HG03439 (cell line): Measurements from ENCODE around the gene C5orf47.

Experiments
- ATAC-seq: cut with Tn5 transposase; IDR thresholded peaks from one replicate; pipeline ENCODE4 v1.9.1; 2021; ENCODE audit warnings: mild to moderate bottlenecking, moderate library complexity; ENCODE audit not compliant: unreplicated experiment

The C5orf47 gene, protein sequence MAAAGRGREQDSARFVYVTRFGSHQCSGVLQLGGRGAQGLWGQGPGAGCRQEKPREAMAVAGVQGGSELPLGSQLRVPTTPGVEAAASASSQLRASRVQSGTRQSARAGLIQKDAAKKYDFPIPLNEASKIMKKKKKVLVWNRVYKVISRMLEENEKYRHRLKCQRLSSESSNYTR

DNA sequence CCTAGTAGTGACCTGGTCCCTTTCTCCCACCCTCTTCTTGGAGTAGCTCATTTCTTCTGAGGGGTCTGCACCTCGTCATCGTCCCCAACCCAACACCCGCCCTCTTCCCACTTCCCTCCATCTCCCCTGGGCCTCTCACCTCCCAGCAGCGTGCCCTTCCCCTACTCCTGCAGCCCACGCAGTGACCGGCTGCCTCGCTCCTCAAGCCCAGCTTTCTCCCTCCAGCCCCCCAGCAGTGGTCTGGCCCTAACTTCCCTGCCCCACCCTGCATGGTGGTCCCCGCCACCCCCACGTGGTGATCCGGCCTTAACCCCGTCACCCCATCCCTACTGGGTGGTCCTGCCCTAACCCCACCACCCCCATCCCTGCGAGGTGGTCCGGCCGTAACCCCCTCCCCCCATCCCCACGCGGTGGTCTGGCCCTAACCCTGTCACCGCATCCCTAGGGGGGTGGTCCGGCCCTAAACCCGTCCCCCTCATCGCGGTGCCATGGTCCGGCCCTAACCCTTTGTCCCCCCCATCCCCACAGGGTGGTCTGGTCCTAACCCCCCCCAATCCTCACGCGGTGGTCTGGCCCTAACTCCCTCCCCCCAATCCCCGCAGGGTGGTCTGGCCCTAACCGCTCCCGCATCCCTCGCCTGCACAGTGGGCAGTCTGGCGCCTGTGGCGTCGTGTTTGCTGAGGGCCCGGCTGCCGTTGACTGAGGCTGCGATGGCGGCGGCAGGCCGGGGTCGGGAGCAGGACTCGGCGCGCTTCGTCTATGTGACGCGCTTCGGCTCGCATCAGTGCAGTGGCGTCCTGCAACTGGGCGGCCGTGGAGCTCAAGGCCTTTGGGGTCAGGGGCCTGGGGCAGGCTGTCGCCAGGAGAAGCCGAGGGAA, at the start of gene C5orf47:
C5orf47 (plus strand) TSS at position 617 of the 878 bp plus-strand sequence; CDS start at position 711, 94 bp downstream.
- no peak for ATAC-seq

DNA sequence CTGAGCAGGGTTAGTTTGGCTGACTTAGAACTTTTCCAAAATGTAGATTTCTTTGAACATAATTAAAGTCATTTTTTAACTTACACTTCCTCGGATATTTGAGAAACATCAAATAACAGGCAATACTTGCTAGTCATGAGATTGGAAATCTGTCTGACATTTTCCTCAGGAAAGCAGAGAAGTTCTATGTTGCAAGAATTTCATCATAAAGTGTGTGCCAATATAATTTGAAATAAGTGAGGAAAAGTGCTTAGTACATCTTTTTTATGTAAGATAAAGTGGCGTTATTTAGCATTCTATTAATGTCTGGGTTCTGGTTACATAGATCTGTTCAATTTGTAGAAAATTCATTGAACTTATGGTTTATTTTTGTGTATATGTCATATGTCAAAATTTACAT, 48.7 kb upstream of the C5orf47 start:
- no peak for ATAC-seq

DNA sequence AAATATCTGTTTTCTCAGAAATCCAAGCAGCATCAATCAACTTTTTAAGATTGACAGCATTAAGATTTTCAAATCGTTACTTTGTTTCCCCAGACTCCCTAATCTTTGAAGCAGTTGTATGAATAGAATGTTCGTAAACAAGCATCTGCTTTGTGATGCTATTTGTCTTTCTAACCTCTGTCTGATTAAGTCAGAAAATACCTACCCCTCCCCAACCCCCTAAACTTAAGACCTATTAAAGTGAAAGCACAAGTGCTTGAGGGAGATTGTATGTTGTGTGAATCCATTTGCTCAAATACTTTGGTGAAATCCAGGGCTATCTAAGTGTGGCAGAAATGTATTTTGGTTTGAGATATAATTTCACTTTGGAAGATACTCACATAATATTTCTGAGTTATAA, 47.9 kb upstream of the C5orf47 start:
- no peak for ATAC-seq

DNA sequence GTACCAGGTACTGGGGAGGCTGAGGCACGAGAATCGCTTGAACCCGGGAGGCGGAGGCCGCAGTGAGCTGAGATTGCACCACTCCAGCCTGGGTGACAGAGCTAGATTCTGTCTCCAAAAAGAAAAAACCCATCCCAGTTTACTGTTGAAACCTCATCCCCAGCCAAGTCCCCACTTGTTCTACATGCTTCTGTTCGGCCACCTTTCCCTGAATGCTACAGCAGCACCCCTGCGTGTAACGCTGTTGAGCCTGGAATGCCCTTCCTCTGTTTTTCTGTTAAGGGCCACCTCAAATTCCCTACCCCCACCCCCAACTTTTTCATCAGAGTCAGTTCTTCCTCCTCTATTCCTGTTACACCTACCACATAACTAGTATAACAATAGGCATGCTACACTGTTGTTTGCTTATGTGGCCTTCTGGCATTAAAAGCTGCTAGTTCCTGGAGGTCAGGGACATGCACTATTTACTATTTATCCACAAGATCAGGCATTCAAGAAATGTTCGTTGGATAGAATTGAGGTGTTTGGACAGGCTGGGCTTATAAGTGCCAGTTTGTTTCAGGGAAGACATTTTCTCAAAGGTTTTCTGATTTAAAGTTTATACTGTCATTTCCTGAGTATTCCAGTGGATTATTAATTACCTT, 47.1 kb upstream of the C5orf47 start:
- ATAC-seq: no peak

DNA sequence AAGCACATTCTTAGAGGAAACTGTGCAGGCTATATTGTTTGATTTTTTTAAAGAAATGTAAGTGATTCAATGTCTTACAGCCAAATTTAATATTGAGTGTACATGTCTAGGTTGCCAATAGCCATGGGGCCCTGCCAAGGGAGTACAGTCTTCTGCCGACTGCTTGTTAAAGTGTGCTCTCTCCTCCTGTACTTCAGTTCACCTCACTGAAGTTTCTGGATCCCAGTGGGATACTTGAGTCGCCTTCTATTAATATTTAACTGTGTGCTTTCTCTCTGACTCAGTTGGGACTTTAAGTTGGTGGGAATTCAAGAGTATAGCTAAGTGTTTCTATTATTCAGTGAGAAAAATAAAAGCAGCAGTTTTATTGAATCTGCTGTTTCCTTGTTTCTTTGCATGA, 44.5 kb upstream of the C5orf47 start:
- ATAC-seq: no peak

DNA sequence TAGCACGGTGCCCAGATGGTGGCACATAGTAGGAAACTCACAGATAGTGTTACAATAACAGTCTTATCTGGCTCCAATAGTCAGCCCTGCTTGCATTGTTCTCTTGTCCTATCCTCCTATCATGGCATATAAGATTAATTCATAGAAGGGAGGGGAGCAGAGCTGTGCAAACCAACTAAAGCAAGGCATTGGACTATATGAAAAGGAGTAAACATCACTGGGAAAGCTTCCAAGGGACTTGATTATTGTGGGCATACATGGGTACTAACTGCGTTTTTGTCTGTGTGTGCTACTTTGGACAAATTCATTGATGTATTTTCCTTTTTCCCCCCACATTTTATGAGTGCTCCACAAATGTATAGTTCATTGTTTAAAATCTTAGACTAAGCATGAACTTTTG, 43.8 kb upstream of the C5orf47 start:
- ATAC-seq: no peak

DNA sequence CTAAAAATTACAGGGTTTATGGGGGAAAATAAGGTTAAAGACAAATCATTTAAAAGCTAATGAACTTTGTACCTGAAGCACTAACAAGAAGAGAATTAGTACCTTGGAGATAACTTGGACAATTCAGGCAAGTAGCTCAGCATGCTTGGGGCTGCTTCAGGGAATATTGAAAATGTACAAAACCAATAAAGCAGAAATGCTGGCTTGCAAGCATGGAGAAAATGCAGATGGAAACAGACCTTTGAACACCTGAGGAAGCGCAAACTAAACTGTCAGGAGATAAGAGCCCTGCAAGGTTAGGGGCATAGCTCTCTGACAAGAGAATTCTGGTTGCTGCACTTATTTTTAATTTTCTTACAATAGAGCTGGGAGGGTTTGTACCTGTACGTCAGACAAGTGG, 42.6 kb upstream of the C5orf47 start:
- ATAC-seq: no peak

DNA sequence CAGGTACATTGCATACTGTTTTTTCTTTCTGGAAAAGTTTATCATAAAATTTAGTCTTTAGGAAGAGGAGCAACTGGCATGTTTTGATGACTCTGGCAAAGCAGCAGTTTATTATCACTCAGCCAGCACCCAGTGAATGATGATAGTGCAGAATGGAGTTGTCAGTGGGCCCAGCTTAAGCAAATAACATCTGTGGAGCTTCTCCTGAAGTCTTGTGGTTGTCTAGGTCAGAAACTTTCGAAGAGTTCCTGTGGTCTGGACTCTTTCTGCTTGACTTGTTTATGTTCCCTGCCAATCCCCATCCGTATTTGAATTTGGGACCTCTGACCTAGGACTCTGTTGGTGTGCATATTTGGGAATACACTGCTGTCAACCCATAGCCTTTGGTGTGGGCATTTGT, 38.1 kb upstream of the C5orf47 start:
- no peak for ATAC-seq

DNA sequence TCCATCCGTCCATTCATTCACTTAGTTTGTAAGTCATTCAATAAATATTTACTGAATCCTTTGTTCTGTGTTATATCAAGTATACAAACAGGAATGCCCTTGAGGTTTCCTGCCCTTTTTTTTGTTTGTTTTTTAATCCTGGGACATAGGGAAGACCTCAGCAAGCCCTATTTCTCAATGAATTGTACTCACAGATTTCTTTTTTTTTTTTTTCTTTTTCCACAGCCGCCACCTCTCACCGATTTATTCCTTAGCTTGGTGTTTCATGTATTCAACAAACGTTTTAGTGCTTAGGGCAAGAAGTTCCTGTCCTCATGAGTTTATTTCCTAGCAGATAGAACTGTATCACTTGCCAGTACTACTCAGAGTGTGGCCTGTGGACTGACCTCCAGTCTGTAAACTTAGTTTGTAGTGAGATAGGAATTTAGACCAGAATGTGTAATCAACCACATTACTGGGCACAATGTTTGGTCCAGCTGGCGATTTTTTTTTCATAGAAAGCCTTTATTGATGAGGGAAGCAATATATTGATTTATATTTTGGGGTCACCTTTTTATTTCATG, 35.4 kb upstream of the C5orf47 start:
- ATAC-seq: no peak

DNA sequence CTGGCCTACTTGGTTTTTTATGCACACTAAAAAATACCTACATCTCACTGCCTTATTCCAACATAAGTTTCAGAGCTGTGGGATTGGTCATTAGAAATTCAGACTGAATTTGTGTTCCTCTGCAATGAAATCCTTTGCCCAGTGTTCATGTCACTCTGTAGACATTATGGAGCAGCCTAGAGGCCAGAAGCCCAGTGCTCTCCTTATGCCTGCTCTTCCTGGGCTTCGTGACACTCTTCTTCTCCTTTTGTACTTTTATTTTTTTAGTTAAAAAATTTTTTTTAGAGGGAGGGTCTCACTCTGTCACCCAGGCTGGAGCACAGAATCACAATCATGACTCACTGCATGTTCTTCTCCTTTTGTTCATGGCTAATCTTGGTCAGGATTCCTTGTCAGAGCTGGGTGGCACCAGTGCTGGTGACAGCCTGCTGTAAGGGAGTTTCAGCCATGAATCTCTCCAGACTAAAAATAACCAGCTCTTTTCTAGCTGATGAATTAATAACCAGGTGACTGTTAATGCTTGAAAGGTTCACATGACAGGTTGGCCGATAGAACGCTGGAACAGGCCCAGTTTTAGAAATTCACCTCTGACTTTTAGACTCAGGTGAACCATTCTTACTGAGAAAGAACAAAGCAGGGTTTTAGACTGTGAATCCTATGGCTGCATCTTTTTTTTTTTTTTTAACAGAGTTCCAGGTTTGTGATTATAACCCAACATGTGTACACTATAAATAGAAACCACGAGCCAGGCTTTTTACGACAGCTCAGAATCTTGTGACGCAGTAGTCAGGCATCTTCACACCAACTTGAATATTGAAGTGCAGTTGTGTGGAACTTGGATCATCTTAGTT, 34.1 kb upstream of the C5orf47 start:
- ATAC-seq: no peak

DNA sequence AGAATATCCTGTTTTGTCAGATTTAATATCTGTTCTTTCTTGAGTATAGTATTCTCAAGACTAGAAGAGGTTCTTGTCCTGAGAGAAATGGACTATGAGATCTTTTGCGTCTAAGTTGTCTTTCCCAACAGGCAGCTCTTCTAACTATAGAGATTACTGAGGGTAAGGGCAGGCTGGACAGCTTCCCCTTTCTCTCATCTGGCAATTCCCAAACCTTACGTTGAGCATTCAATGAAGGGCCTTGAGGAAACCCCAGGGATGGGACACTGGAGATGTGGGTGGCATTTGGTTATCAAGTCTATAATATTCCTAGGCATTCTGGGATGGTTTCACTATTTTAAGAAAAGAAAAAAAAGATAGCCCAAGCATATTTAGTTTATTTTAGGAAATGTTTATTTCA, 28.0 kb upstream of the C5orf47 start:
- ATAC-seq: no peak

DNA sequence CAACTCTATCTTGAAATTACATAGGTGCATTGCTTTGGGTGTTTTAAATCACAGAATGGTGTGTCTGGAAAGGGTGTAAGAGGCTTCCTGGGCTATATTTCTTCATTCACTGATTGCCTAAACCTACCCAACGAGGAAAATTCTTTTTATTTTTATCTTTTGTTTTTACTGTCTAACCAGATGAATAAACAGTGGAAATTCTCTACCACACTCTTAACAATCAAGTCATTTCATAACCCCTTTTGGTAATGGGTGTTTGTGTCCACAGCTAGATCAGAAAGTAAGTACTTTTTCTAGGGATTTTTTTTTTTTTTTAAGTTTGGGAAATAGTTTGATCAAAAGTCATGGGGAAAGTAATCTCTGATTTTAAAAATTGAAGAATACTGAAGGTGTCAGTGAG, 27.6 kb upstream of the C5orf47 start:
- no peak for ATAC-seq

DNA sequence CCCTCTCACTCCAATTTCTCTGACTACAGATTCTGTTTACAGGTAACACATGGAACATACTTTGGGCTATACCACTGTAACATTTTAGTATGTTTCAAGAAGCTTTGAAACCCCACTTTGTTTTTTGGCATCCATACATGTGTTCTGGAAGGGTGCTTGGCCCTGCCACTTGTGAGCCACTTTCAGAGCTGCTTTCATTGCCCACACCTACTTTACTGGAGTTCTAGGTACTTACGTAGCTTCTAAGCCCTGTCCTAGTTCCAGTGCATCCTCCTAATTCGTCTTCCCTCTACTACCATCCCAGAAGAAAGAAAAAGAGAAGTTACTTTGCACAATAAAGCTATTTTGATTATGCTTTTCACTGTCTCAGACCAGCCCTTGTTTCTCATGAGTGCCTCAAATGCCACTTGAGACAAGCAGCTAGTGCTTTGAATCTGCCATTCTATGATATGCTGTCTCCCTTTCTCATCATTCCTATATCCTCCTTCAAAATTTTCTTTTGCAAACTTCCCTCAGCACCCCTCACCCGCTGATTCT, 26.5 kb upstream of the C5orf47 start:
- no peak for ATAC-seq

DNA sequence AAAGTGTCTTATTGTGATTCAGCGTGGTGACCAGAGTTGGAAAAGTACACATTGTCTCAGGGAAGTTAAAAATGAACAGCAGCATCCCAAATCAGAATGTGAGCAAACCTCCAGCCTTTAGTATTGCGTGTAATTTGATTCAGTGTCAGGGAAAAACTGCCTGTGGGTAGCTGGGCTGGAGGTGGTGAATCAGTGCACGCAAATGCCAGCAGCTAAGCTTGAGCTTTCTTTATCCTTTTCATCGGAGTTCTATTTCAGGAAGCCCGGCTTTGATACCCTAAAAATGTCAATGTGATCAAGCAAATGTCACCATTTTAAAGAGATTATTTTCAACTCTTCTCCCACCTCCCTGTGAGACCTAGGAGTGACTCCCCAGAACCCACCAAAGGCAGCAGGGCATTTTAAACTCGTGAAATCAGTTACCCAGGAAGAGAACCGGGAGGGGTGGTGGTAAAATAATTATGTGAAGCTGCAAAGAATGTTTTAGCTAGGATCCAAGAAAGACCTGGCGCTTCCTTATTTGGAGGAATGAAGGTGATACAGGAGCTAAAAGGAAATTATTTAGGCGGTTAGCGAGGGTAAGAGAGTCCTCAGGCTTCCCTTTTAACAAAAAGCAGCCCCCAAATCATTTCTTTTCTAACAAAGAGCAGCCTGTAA, 25.7 kb upstream of the C5orf47 start:
- no peak for ATAC-seq

DNA sequence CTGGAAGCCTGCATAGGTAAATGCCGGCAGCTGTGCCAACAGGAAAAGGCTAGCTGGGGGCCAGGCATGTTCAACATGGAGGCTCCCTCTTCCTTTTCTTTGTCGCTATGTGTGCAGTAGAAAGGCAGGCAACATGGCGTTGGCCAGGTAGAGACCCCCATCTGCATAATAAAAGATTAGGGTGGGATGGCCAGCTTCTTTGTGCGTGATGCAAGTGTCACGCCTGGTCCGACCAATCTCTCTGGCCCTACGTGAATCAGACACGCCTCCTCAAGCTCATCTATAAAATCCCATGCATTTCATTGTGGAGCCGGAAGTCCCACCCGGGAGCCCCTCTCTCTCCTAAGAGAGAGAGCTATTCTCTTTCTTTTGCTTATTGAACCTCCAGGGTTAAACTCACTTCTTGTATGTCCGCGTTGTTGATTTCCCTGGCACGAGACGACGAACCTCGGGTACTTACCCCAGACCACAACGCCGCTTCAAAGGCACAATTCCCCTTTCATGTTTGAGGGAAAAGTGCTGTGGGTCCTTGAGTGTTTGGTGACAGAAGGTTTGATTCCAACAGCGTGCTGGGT, 25.0 kb upstream of the C5orf47 start:
- no peak for ATAC-seq

DNA sequence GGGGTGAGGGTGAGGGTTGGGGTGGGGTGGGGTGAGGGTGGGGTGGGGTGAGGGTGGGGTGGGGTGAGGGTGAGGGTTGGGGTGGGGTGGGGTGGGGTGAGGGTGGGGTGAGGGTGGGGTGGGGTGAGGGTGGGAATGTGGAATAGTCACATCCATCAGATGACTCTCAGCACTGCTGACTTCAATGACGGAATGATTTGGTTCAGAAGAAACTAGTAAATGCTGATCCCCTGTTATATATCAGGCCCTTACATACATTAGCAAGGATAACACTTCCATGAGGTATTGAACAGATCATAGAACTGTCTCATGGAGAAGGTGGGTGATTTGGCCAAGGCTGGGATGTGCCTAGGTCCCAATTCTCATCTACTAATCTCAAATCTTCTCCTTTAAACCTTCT, 24.5 kb upstream of the C5orf47 start:
- no peak for ATAC-seq

DNA sequence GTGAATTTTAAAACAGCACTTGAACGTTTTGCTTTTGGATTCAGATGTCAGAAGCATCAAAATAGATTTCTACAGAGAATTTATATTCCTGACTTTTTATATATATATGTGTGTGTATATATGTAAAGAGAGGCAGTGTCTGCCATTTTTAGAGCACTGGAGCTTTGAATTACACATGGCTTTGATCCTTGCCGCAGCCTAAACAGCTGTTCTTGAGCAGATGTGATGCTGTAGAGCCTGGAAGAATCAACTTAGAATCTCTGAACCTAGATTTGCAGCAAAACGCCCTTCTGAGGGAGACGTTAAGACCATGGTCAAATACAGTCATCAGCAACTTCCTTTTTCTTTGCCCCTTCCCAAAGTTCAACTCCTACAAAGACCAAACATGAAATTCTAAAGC, 21.7 kb upstream of the C5orf47 start:
- no peak for ATAC-seq

DNA sequence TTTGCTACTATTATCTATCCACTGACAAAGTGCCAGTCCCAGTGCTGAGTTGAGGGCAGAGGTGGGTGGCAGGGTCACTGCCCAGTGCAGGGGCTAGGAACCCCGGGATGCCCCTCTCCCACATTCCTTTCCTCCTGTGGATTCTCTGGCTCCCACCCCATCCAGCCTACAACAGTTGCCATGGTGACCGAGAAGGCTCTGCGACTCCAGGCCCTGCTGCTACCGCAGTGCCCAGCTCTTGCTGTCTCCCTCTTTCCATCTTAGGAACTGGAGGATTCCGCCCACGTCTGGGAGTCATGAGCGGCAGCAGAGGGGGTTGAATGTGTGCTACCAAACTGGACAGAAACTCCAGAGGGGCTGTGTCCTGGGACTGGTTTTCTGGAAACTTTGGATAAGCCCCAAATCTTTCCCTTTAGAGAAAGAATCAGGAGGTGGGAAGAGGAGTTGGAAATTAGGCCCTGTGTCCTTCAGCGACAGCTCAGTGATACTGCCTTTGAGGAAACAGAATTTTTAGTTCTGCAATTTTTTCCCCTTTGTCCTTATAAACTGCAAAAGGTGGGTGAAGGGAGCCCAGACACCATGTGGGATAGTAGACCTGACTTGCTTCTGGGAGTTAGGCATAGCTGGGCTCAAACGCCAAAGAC, 20.7 kb upstream of the C5orf47 start:
- ATAC-seq: no peak
